ENCODE measurements around the gene PPP2R2C.

PPP2R2C gene

GRCh38 chr4:6478546-6479220 is 6.3 kb upstream of the PPP2R2C start:
- Histone ChIP-seq H3K9me3 (ENCODE audit: severe bottlenecking) (no peaks in the 10 kb centered on the region), H3K4me1 (ENCODE audit: insufficient read depth, poor library complexity, severe bottlenecking) (no peaks in the 10 kb centered on the region), H3K27ac (ENCODE audit: poor library complexity, severe bottlenecking) (no peak overlapping the region), H3K27me3 (ENCODE audit: insufficient read depth, poor library complexity, severe bottlenecking) (peaks cover 9% of the 10 kb centered on the region), H3K4me3 (ENCODE audit: severe bottlenecking) (no peak overlapping the region), H3K36me3 (ENCODE audit: low read depth) (no peaks in the 10 kb centered on the region)
- no peak for DNase-seq (ENCODE audit: low spot score)
- no peak for ATAC-seq (ENCODE audit: low read depth)
- TF ChIP-seq CTCF (IDR thresholded peaks at IDR 0.05; ENCODE audit: poor library complexity, severe bottlenecking) = no peak

- no peak overlapping the region for H3K4me3 ChIP-seq (ENCODE audit: severe bottlenecking)
- TF ChIP-seq CTCF (IDR thresholded peaks at IDR 0.05; ENCODE audit: poor library complexity, severe bottlenecking) = no peak
- DNase-seq (ENCODE audit: low spot score) = no peak
- no peak for ATAC-seq (ENCODE audit: low read depth)
- H3K9me3 ChIP-seq (ENCODE audit: severe bottlenecking) = no peaks in the 10 kb centered on the region
- H3K27ac ChIP-seq (ENCODE audit: poor library complexity, severe bottlenecking) = no peak overlapping the region
- peaks cover 17% of the 10 kb centered on the region for H3K27me3 ChIP-seq (ENCODE audit: insufficient read depth, poor library complexity, severe bottlenecking)
- H3K36me3 ChIP-seq (ENCODE audit: low read depth) = no peaks in the 10 kb centered on the region
- H3K4me1 ChIP-seq (ENCODE audit: insufficient read depth, poor library complexity, severe bottlenecking) = no peaks in the 10 kb centered on the region
These were observed 4.5 kb upstream of the PPP2R2C start for GRCh38 chr4:6476893-6477292.

- no peak overlapping the region for H3K4me3 ChIP-seq (ENCODE audit: severe bottlenecking)
- no peaks in the 10 kb centered on the region for H3K9me3 ChIP-seq (ENCODE audit: severe bottlenecking)
- no peak for TF ChIP-seq CTCF (IDR thresholded peaks at IDR 0.05; ENCODE audit: poor library complexity, severe bottlenecking)
- ATAC-seq (ENCODE audit: low read depth) (no peak), DNase-seq (ENCODE audit: low spot score) (no peak)
- peaks cover 27% of the 10 kb centered on the region for H3K27me3 ChIP-seq (ENCODE audit: insufficient read depth, poor library complexity, severe bottlenecking)
- no peaks in the 10 kb centered on the region for H3K36me3 ChIP-seq (ENCODE audit: low read depth)
- no peaks in the 10 kb centered on the region for H3K4me1 ChIP-seq (ENCODE audit: insufficient read depth, poor library complexity, severe bottlenecking)
- no peak overlapping the region for H3K27ac ChIP-seq (ENCODE audit: poor library complexity, severe bottlenecking)
These were observed 3.1 kb upstream of the PPP2R2C start for GRCh38 chr4:6475492-6476020.

- H3K27me3 ChIP-seq (ENCODE audit: insufficient read depth, poor library complexity, severe bottlenecking) = peaks cover 34% of the 10 kb centered on the region
- no peaks in the 10 kb centered on the region for H3K9me3 ChIP-seq (ENCODE audit: severe bottlenecking)
- H3K27ac ChIP-seq (ENCODE audit: poor library complexity, severe bottlenecking) = no peak overlapping the region
- no peaks in the 10 kb centered on the region for H3K36me3 ChIP-seq (ENCODE audit: low read depth)
- H3K4me3 ChIP-seq (ENCODE audit: severe bottlenecking) = no peak overlapping the region
- H3K4me1 ChIP-seq (ENCODE audit: insufficient read depth, poor library complexity, severe bottlenecking) = no peaks in the 10 kb centered on the region
- no peak for TF ChIP-seq CTCF (IDR thresholded peaks at IDR 0.05; ENCODE audit: poor library complexity, severe bottlenecking)
- ATAC-seq (ENCODE audit: low read depth) (no peak), DNase-seq (ENCODE audit: low spot score) (no peak)
These were observed 2.5 kb upstream of the PPP2R2C start for GRCh38 chr4:6474705-6475457.
